GM12872 (cell line): ENCODE data around the gene ADAMTS10.
A peak's percentile ranks its signal among the peaks of the same experiment; 100 is the strongest.

ENCODE experiments used
- CTCF ChIP-seq: IDR thresholded peaks from 3 replicates; pipeline ENCODE4 v1.5.1; 2011; ENCODE audit warnings: low read depth, mild to moderate bottlenecking, low read length, moderate library complexity; ENCODE audit not compliant: insufficient read depth

The ADAMTS10 gene

GRCh38 chr19:8600064-8600463, 10.5 kb downstream of the ADAMTS10 start:
- TF ChIP-seq CTCF = no peak

- TF ChIP-seq CTCF = no peak
Measured at GRCh38 chr19:8596168-8596567, 14.3 kb downstream of the ADAMTS10 start.

GRCh38 chr19:8595651-8596050, 14.9 kb downstream of the ADAMTS10 start:
- no peak for TF ChIP-seq CTCF

GRCh38 chr19:8593931-8594330, 16.6 kb downstream of the ADAMTS10 start:
- no peak for TF ChIP-seq CTCF

GRCh38 chr19:8592231-8593009, 18.1 kb downstream of the ADAMTS10 start:
- no peak for TF ChIP-seq CTCF

- no peak for TF ChIP-seq CTCF
Measured at GRCh38 chr19:8589177-8589714, 21.3 kb downstream of the ADAMTS10 start.

- TF ChIP-seq CTCF = peak; percentile 49
Measured at GRCh38 chr19:8585894-8586750, 24.4 kb downstream of the ADAMTS10 start.
